SK-N-SH treated with all-trans-retinoic acid at 6 μM for 48 hours (cell line): ENCODE measurements around the gene DNAJB8.
A peak's percentile ranks its signal among the peaks of the same experiment; 100 is the strongest.

Experiments
- ATAC-seq: fragments of 200-7000 bp; cut with Tn5 transposase; 3 replicates; pipeline ENCODE4 v1.9.1; 2020; ENCODE audit warnings: mild to moderate bottlenecking, moderate library complexity
- BACH2 ChIP-seq: fragments of 250-450 bp; sonication (Bioruptor Pico); IDR thresholded peaks from 2 replicates; pipeline ENCODE4 v1.9.0; 2021; ENCODE audit warnings: mild to moderate bottlenecking, borderline replicate concordance
- CSDC2 ChIP-seq: fragments of 250-450 bp; sonication (Bioruptor Pico); IDR thresholded peaks from 2 replicates; pipeline ENCODE4 v1.5.0; 2020; ENCODE audit warnings: mild to moderate bottlenecking, moderate library complexity
- CSRNP3 ChIP-seq: fragments of 250-450 bp; sonication (Bioruptor Pico); IDR thresholded peaks from 2 replicates; pipeline ENCODE4 v1.5.1; 2021; ENCODE audit warnings: mild to moderate bottlenecking, moderate library complexity
- GLIS3 ChIP-seq: fragments of 250-450 bp; sonication (Bioruptor Pico); IDR thresholded peaks from 2 replicates; pipeline ENCODE4 v1.5.0; 2020; ENCODE audit warnings: mild to moderate bottlenecking, moderate library complexity
- ISL1 ChIP-seq: fragments of 250-450 bp; sonication (Bioruptor Pico); IDR thresholded peaks from 2 replicates; pipeline ENCODE4 v2.1.2; 2022; ENCODE audit warnings: mild to moderate bottlenecking, moderate library complexity
- PPARA ChIP-seq: fragments of 250-450 bp; sonication (Bioruptor Pico); IDR thresholded peaks from 2 replicates; pipeline ENCODE4 v1.5.0; 2020; ENCODE audit warnings: mild to moderate bottlenecking, borderline replicate concordance
- RARB ChIP-seq: fragments of 250-450 bp; sonication (Bioruptor Pico); IDR thresholded peaks from 2 replicates; pipeline ENCODE4 v1.8.0; 2021; ENCODE audit warnings: mild to moderate bottlenecking, moderate library complexity
- SNAI2 ChIP-seq: fragments of 250-450 bp; sonication (Bioruptor Pico); IDR thresholded peaks from 2 replicates; pipeline ENCODE4 v1.5.0; 2020; ENCODE audit warnings: mild to moderate bottlenecking, moderate library complexity
- TCF4 ChIP-seq: fragments of 250-450 bp; sonication (Bioruptor Pico); IDR thresholded peaks from 2 replicates; pipeline ENCODE4 v1.8.0; 2021; ENCODE audit warnings: mild to moderate bottlenecking, moderate library complexity, borderline replicate concordance
- TOX ChIP-seq: fragments of 250-450 bp; sonication (Bioruptor Pico); IDR thresholded peaks from 2 replicates; pipeline ENCODE4 v1.8.0; 2021; ENCODE audit warnings: mild to moderate bottlenecking, moderate library complexity, borderline replicate concordance
- TSHZ2 ChIP-seq: fragments of 250-450 bp; sonication (Bioruptor Pico); IDR thresholded peaks from 2 replicates; pipeline ENCODE4 v1.5.0; 2020; ENCODE audit warnings: mild to moderate bottlenecking, moderate library complexity
- ZC3H10 ChIP-seq: fragments of 250-450 bp; sonication (Bioruptor Pico); IDR thresholded peaks from 2 replicates; pipeline ENCODE4 v1.5.1; 2021; ENCODE audit warnings: mild to moderate bottlenecking, moderate library complexity
- ZFP3 ChIP-seq: fragments of 250-450 bp; sonication (Bioruptor Pico); IDR thresholded peaks from 2 replicates; pipeline ENCODE4 v1.5.0; 2020; ENCODE audit warnings: mild to moderate bottlenecking, moderate library complexity
- ZFP30 ChIP-seq: fragments of 450-650 bp; formaldehyde crosslinking; IDR thresholded peaks from 2 replicates; pipeline ENCODE4 v1.5.0; 2022; ENCODE audit warnings: mild to moderate bottlenecking, moderate library complexity
- TF ChIP-seq, protein P1 (sequence below): fragments of 250-450 bp; sonication (Bioruptor Pico); IDR thresholded peaks from 2 replicates; pipeline ENCODE4 v1.8.0; 2021; ENCODE audit warnings: low read depth, mild to moderate bottlenecking, moderate library complexity, borderline replicate concordance

Gene DNAJB8

GRCh38 chr3:128469556-128469955 lies 2.9 kb upstream of the DNAJB8 start (continued):
- TF ChIP-seq ZFP3 (no peak), ZFP30 (no peak), TSHZ2 (CRISPR knock-in tag) (no peak), RARB (CRISPR knock-in tag) (no peak)
- TF ChIP-seq, all 23 proteins: peak for 0

- TF ChIP-seq TOX (no peak), TSHZ2 (CRISPR knock-in tag) (no peak), SNAI2 (CRISPR knock-in tag) (no peak), ZC3H10 (CRISPR knock-in tag) (no peak), CSRNP3 (CRISPR knock-in tag) (no peak), BACH2 (CRISPR knock-in tag) (no peak), PPARA (no peak)
- TF ChIP-seq, protein P1, sequence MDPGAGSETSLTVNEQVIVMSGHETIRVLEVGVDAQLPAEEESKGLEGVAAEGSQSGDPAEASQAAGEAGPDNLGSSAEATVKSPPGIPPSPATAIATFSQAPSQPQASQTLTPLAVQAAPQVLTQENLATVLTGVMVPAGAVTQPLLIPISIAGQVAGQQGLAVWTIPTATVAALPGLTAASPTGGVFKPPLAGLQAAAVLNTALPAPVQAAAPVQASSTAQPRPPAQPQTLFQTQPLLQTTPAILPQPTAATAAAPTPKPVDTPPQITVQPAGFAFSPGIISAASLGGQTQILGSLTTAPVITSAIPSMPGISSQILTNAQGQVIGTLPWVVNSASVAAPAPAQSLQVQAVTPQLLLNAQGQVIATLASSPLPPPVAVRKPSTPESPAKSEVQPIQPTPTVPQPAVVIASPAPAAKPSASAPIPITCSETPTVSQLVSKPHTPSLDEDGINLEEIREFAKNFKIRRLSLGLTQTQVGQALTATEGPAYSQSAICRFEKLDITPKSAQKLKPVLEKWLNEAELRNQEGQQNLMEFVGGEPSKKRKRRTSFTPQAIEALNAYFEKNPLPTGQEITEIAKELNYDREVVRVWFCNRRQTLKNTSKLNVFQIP (CRISPR knock-in tag) = no peak
- ATAC-seq = peak; percentile 29; the same call in 2 of the 3 replicates
These were observed 2.3 kb upstream of the DNAJB8 start for GRCh38 chr3:128468791-128469527.

DNA sequence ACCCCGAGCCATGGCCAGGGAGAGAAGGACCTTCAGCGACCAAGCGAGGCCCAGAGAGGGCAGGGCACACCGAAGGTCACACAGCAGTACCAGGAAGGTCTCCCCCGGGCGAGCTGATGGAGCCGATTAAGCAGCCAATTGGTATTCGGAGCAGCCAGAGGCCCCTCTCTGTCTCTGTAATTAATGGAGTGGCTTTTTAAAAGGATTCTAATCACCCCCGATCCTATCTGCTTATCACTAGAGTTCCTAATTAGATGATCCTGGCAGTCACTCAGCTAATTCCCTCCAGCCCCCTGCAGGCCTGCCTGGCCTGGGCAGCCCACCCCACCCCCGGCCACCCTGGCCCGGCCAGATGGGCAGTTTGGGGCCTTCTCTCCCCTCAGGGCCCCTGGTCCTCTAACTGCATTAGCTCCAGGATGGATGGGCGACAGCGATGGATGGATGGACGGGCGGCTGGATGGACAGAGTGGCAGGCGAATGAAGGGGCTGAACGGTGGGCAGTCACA lies 1.6 kb upstream of the DNAJB8 start:
- TF ChIP-seq GLIS3 (0 out of 2 replicates have a peak, but pooled peaks have one; percentile 27), TSHZ2 (CRISPR knock-in tag) (peak; percentile 91; the same call in 1 of the 2 replicates), SNAI2 (CRISPR knock-in tag) (no peak), ISL1 (CRISPR knock-in tag) (peak; percentile 25; the same call in 1 of the 2 replicates), CSRNP3 (CRISPR knock-in tag) (peak; percentile 75; the same call in 1 of the 2 replicates), TCF4 (CRISPR knock-in tag) (peak; percentile 98), CSDC2 (CRISPR knock-in tag) (no peak)

More for the DNA sequence above, 1.6 kb upstream of the DNAJB8 start:
- ATAC-seq = peak; percentile 34; the same call in 1 of the 3 replicates
